ENCODE results near the gene FBXL3. TPM values are rescaled to one million over a fixed set of nuclear protein-coding genes. Genes with fewer than 3 reads are reported as not detected.
"Not testable (repeated sequence)": the region's sequence is repeated elsewhere in the genome, so short reads cannot be mapped to it uniquely, and the experiment has no call there.

FBXL3 gene
- total RNA-seq, 1 experiment from 2014 or later, result 56.8 TPM

DNA sequence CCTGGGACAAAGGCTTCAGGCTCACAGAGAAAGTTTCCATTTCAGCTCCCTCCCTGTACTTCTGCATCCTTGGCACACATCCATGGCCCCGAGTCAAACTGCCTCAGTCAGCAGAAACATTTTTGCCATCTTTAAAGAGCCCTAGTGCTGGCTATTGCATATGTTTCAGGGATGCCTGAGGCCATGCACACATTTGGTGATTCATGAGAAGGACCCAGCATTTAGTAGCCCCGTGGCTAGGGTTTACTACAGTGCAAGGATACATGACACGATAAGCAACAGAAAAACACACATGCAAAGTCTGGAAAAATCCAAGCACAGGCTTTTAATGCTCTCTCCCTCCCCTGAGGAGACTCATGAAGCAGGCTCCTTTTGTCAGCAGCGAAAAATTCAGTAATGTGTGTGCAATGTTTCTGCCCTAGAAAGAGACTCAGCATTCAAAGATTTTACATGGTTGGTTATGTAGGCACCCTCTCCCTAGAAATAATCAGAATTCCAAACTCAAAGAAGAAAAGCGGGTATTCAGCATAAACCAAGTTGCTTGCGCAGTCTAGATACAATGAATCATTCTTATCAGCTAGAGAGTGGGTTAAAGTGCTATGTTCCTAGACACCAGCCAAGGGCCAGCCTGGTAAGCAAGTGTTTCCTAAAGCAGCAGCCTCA, 61.1 kb downstream of the FBXL3 start:
- Histone ChIP-seq H3K4me2 (ENCODE audit: low read depth, low read length, poor library complexity, severe bottlenecking) (no peak overlapping the region), H3K79me2 (ENCODE audit: low read length) (no peaks in the 10 kb centered on the region), H2AFZ (ENCODE audit: low read length) (no peak overlapping the region), H3K27ac (ENCODE audit: low read length) (no peak overlapping the region), H3K4me1 (ENCODE audit: low read length) (peaks cover 66% of the 10 kb centered on the region), H3K36me3 (ENCODE audit: insufficient read depth, low read length) (no peaks in the 10 kb centered on the region), H4K20me1 (ENCODE audit: insufficient read depth, low read depth, low read length) (no peaks in the 10 kb centered on the region), H3K9ac (ENCODE audit: low read length) (no peak overlapping the region), H3K9me2 (replicated peaks; ENCODE audit: insufficient read depth, low read length) (no peaks in the 10 kb centered on the region), H3K9me3 (ENCODE audit: low read length) (no peaks in the 10 kb centered on the region), H3K4me3 (ENCODE audit: low read length) (no peak overlapping the region), H3K27me3 (ENCODE audit: low read length) (no peaks in the 10 kb centered on the region)
- no peak for DNase-seq

DNA sequence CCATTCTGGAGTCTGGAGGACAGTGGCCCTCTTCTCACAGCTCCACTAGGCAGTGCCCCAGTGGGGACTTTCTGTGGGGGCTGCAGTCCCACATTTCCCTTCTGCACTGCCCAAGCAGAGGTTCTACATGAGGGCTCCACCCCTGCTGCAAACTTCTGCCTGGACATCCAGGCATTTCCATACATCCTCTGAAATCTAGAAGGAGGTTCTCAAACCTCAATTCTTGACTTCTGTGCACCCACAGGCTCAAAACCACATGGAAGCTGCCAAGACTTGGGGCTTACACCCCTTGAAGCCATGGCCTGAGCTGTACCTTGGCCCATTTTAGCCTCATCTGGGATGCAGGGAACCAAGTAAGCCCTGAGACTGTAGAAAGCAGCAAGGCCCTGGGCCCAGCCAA, 67.2 kb downstream of the FBXL3 start:
- H3K27ac ChIP-seq (ENCODE audit: low read length); H3K79me2 ChIP-seq (ENCODE audit: low read length); H3K36me3 ChIP-seq (ENCODE audit: insufficient read depth, low read length); H3K4me3 ChIP-seq (ENCODE audit: low read length); H3K27me3 ChIP-seq (ENCODE audit: low read length); H3K9ac ChIP-seq (ENCODE audit: low read length); H3K9me2 ChIP-seq (replicated peaks; ENCODE audit: insufficient read depth, low read length); DNase-seq; H3K9me3 ChIP-seq (ENCODE audit: low read length); H3K4me2 ChIP-seq (ENCODE audit: low read depth, low read length, poor library complexity, severe bottlenecking); H4K20me1 ChIP-seq (ENCODE audit: insufficient read depth, low read depth, low read length); H2AFZ ChIP-seq (ENCODE audit: low read length): not testable (repeated sequence)
- H3K4me1 ChIP-seq (ENCODE audit: low read length), result peaks cover 10% of the 10 kb centered on the region

- no peaks in the 10 kb centered on the region for H4K20me1 ChIP-seq (ENCODE audit: insufficient read depth, low read depth, low read length)
- peaks cover 10% of the 10 kb centered on the region for H3K4me1 ChIP-seq (ENCODE audit: low read length)
- no peak overlapping the region for H2AFZ ChIP-seq (ENCODE audit: low read length)
- no peaks in the 10 kb centered on the region for H3K9me2 ChIP-seq (replicated peaks; ENCODE audit: insufficient read depth, low read length)
- no peaks in the 10 kb centered on the region for H3K27me3 ChIP-seq (ENCODE audit: low read length)
- H3K4me2 ChIP-seq (ENCODE audit: low read depth, low read length, poor library complexity, severe bottlenecking), result no peak overlapping the region
- no peak overlapping the region for H3K27ac ChIP-seq (ENCODE audit: low read length)
- DNase-seq, result no peak
- H3K9ac ChIP-seq (ENCODE audit: low read length), result no peak overlapping the region
- H3K79me2 ChIP-seq (ENCODE audit: low read length), result no peaks in the 10 kb centered on the region
- H3K9me3 ChIP-seq (ENCODE audit: low read length), result peaks cover 8% of the 10 kb centered on the region
- H3K36me3 ChIP-seq (ENCODE audit: insufficient read depth, low read length), result no peaks in the 10 kb centered on the region; the same call in 1 of the 2 replicates
- H3K4me3 ChIP-seq (ENCODE audit: low read length), result no peak overlapping the region
Measured at GRCh38 chr13:76958841-76959432, 68.0 kb downstream of the FBXL3 start.

DNA sequence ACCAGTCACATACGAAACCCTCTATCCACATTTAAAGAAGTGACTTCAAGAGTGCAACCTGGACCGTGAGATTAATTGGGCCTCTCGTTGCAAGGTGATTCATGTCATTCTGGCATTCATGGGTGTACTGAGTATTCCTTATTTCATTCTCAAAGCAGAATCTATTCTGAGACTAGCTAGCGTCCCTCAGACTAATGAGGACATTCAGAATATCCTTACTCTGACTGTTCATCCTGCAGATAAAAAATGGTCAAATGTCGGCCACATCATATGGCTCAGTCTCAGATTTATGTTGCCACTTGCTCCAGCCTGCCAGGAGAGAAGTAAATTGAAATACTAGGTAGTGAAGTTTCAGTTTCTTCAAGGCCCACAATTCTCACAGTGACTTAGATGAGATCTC, 71.3 kb downstream of the FBXL3 start:
- Histone ChIP-seq H3K27ac (ENCODE audit: low read length) (no peak overlapping the region), H3K4me2 (ENCODE audit: low read depth, low read length, poor library complexity, severe bottlenecking) (no peak overlapping the region), H3K79me2 (ENCODE audit: low read length) (no peaks in the 10 kb centered on the region), H3K9me2 (replicated peaks; ENCODE audit: insufficient read depth, low read length) (no peaks in the 10 kb centered on the region), H3K4me3 (ENCODE audit: low read length) (no peak overlapping the region), H3K27me3 (ENCODE audit: low read length) (no peaks in the 10 kb centered on the region), H3K4me1 (ENCODE audit: low read length) (0 out of 2 replicates have a peak, but pooled peaks cover 5% of the 10 kb centered on the region), H3K9ac (ENCODE audit: low read length) (no peak overlapping the region), H2AFZ (ENCODE audit: low read length) (peak overlapping the region; percentile 20; the same call in 1 of the 2 replicates), H3K9me3 (ENCODE audit: low read length) (peaks cover 8% of the 10 kb centered on the region), H4K20me1 (ENCODE audit: insufficient read depth, low read depth, low read length) (no peaks in the 10 kb centered on the region), H3K36me3 (ENCODE audit: insufficient read depth, low read length) (no peaks in the 10 kb centered on the region; the same call in 1 of the 2 replicates)
- DNase-seq, result no peak

Other genes with a start within 250 kb of the FBXL3 start
- 1.0 and 1.7 TPM in 2 replicates for gene KCTD12, start 140.8 kb downstream of the FBXL3 start, total RNA-seq (2014; rRNA removed; shearing (Covaris generic); ENCODE audit: low replicate concordance)
- not detected in 2 replicates for gene ACOD1, start 78.6 kb downstream of the FBXL3 start, total RNA-seq (2014; rRNA removed; shearing (Covaris generic); ENCODE audit: low replicate concordance)
- gene CLN5, start 35.1 kb downstream of the FBXL3 start, total RNA-seq (2014; rRNA removed; shearing (Covaris generic); ENCODE audit: low replicate concordance), result 11.8 and 18.7 TPM in 2 replicates

Measured in Karpas-422 (cell line).